ENCODE results near the gene GPR21. TPM values are rescaled to one million over a fixed set of nuclear protein-coding genes. Genes with fewer than 3 reads are reported as not detected.

Gene GPR21
- total and polyA plus RNA-seq, 2 donors (not counting 3 experiments of a cell fraction or from before 2014, with no cell fraction given) = 0.36 to 2.7 TPM

- intact Hi-C loops (cut with micrococcal nuclease) = loop anchor here (1.0 kb wide), 1 partner anchor 15 kb away; no protein-coding TSS in a partner anchor
- H4K20me1 ChIP-seq (replicated peaks; ENCODE audit: control insufficient read depth, extremely low read depth, insufficient read depth, low read length) = no peaks in the 10 kb centered on the region
- H3K4me2 ChIP-seq (ENCODE audit: insufficient read depth, low read length) = no peak overlapping the region
- dilution Hi-C loops (cut with MboI; ENCODE audit: extremely low pct_ligation_motif_present, low sequenced_read_pairs) = no loop called here
- DNase-seq (ENCODE audit: low read depth, low spot score) (no peak), FAIRE-seq (no peak)
- H3K79me2 ChIP-seq (ENCODE audit: control insufficient read depth, insufficient read depth, low read length) = no peaks in the 10 kb centered on the region
- H3K4me3 ChIP-seq (replicated peaks in 1 of 3; ENCODE audit: insufficient read depth in 1 of 3, low read depth in 1 of 3, low read length in 3 of 3) = no peak overlapping the region
- H3K27me3 ChIP-seq (ENCODE audit: control insufficient read depth in 2 of 2, insufficient read depth in 2 of 2, low read length in 2 of 2) = no peaks in the 10 kb centered on the region
- TF ChIP-seq POLR2A (IDR thresholded peaks at IDR 0.05; ENCODE audit: low read depth, low read length) = no peak
- TF ChIP-seq MAX (IDR thresholded peaks at IDR 0.05; ENCODE audit: insufficient read depth, insufficient read length) = no peak
- no peak for TF ChIP-seq MYC (IDR thresholded peaks at IDR 0.05; ENCODE audit: low read depth, low read length)
- no peak for TF ChIP-seq FOS (IDR thresholded peaks at IDR 0.05; ENCODE audit: borderline replicate concordance, insufficient read depth, low read length)
- TF ChIP-seq JUN (IDR thresholded peaks at IDR 0.05; ENCODE audit: borderline replicate concordance, insufficient read depth, insufficient read length, low read depth) = no peak
- TF ChIP-seq CTCF (IDR thresholded peaks at IDR 0.05; ENCODE audit: extremely low read depth in 1 of 2, insufficient read depth in 1 of 2, low read depth in 1 of 2, low read length in 2 of 2) = no peak
- no peak for TF ChIP-seq POLR2AphosphoS5 (IDR thresholded peaks at IDR 0.05; ENCODE audit: insufficient read depth, low read depth, low read length)
- no peak for TF ChIP-seq EZH2 (IDR thresholded peaks at IDR 0.05; ENCODE audit: borderline replicate concordance, low read depth, low read length, severe bottlenecking)
- TF ChIP-seq GATA2 (IDR thresholded peaks at IDR 0.05; ENCODE audit: insufficient read depth, insufficient read length, low read depth, low read length) = no peak
- H3K9ac ChIP-seq (replicated peaks; ENCODE audit: extremely low read depth, insufficient read depth, low read length) = no peak overlapping the region
- H3K27ac ChIP-seq (ENCODE audit: insufficient read depth, low read depth, low read length) = no peak overlapping the region
- H3K4me1 ChIP-seq (ENCODE audit: control insufficient read depth, extremely low read depth, insufficient read depth, low read length) = peaks cover 10% of the 10 kb centered on the region
- ChIA-PET CTCF (interaction anchor here (0.9 to 1.3 kb wide), 3 partner anchors 13 to 15 kb away, joined by 3 to 4 read pairs (median 3); no protein-coding TSS in a partner anchor), POLR2A (no interaction called here)
- no peaks in the 10 kb centered on the region for H3K9me3 ChIP-seq (replicated peaks; ENCODE audit: control insufficient read depth, insufficient read depth, low read length)
- no peak overlapping the region for H2AFZ ChIP-seq (ENCODE audit: low read depth, low read length)
- BruUV-seq (replicated peaks) = no TSS peak
- H3K36me3 ChIP-seq (ENCODE audit: control insufficient read depth in 2 of 2, extremely low read depth in 1 of 2, insufficient read depth in 2 of 2, low read length in 2 of 2) = peaks cover 3 to 6% of the 10 kb centered on the region in 2 experiments
- H3K9me1 ChIP-seq (replicated peaks; ENCODE audit: control insufficient read depth, extremely low read depth, insufficient read depth, low read length) = no peaks in the 10 kb centered on the region
These were observed 566 bp downstream of the GPR21 start for GRCh38 chr9:123033864-123034601.

All from endothelial cell of umbilical vein (primary cell).